WTC11 (cell line): ENCODE data around the gene PEX10. TPM values are rescaled to one million over a fixed set of nuclear protein-coding genes. Genes with fewer than 3 reads are reported as not detected.

Experiments used
- ATAC-seq: fragments of 200-7000 bp; cut with Tn5 transposase; 2 replicates; pipeline ENCODE4 v1.10.0; 2021; ENCODE audit warnings: mild to moderate bottlenecking, moderate library complexity
- CTCF ChIA-PET: fragments of 300-600 bp; sonication (Branson Sonifier 250); formaldehyde crosslinking; loops from one replicate; lab custom pipeline; 2021; ENCODE audit warnings: antibody characterized with exemption; lab: Charles Lee
- POLR2A ChIA-PET: fragments of 350-600 bp; sonication (Branson Sonifier 250); formaldehyde crosslinking; loops from one replicate; lab custom pipeline; 2021; ENCODE audit warnings: antibody characterized with exemption; lab: Charles Lee
- DNase-seq: peaks from one replicate; pipeline ENCODE4 v3.0.0; 2021; ENCODE audit warnings: low spot score
- H3K27ac Mint-ChIP-seq: 2 replicates; pipeline ENCODE4 v1.8.0; 2021; ENCODE audit warnings: mixed read lengths
- H3K27me3 Mint-ChIP-seq: 2 replicates; pipeline ENCODE4 v1.8.0; 2021; ENCODE audit warnings: low read depth, mild to moderate bottlenecking, moderate library complexity, mixed read lengths
- H3K36me3 Mint-ChIP-seq: 2 replicates; pipeline ENCODE4 v1.8.0; 2021; ENCODE audit warnings: mixed read lengths
- H3K4me1 Mint-ChIP-seq: 2 replicates; pipeline ENCODE4 v1.8.0; 2022; ENCODE audit warnings: mixed read lengths
- H3K4me3 Mint-ChIP-seq: 2 replicates; pipeline ENCODE4 v1.8.0; 2021; ENCODE audit warnings: mild to moderate bottlenecking, moderate library complexity, mixed read lengths
- H3K9me3 Mint-ChIP-seq: 2 replicates; pipeline ENCODE4 v1.8.0; 2021; ENCODE audit warnings: mixed read lengths
- CBFB ChIP-seq: sonication (generic); formaldehyde crosslinking; IDR thresholded peaks from 2 replicates; pipeline ENCODE4 v1.8.1; 2022; ENCODE audit warnings: mild to moderate bottlenecking, low read depth, missing genetic modification reagents
- CDX4 ChIP-seq: fragments of 250-450 bp; sonication (Bioruptor Pico); IDR thresholded peaks from 2 replicates; pipeline ENCODE4 v1.9.0; 2021; ENCODE audit warnings: moderate library complexity, mild to moderate bottlenecking, inconsistent platforms, borderline replicate concordance
- EMX1 ChIP-seq: fragments of 250-450 bp; sonication (Bioruptor Pico); IDR thresholded peaks from 2 replicates; pipeline ENCODE4 v1.8.0; 2021; ENCODE audit warnings: mild to moderate bottlenecking
- ERG ChIP-seq: fragments of 250-450 bp; sonication (Bioruptor Pico); IDR thresholded peaks from 2 replicates; pipeline ENCODE4 v1.8.0; 2021; ENCODE audit warnings: mild to moderate bottlenecking
- FOXP1 ChIP-seq: sonication (generic); formaldehyde crosslinking; IDR thresholded peaks from 2 replicates; pipeline ENCODE4 v1.8.0; 2022; ENCODE audit warnings: missing genetic modification reagents, mild to moderate bottlenecking, moderate library complexity, borderline replicate concordance
- GRHL2 ChIP-seq: fragments of 250-450 bp; sonication (Bioruptor Pico); IDR thresholded peaks from 2 replicates; pipeline ENCODE4 v1.8.0; 2022; ENCODE audit warnings: mild to moderate bottlenecking, moderate library complexity; ENCODE audit not compliant: insufficient replicate concordance, severe bottlenecking
- GTF2I ChIP-seq: fragments of 250-450 bp; sonication (Bioruptor Pico); conservative IDR thresholded peaks from 2 replicates; pipeline ENCODE4 v1.4.0; 2021; ENCODE audit warnings: mild to moderate bottlenecking
- JUN ChIP-seq: sonication (generic); formaldehyde crosslinking; IDR thresholded peaks from 2 replicates; pipeline ENCODE4 v1.8.0; 2023; ENCODE audit warnings: mild to moderate bottlenecking, missing genetic modification reagents
- MXD4 ChIP-seq: fragments of 250-450 bp; sonication (Bioruptor Pico); IDR thresholded peaks from 2 replicates; pipeline ENCODE4 v1.8.0; 2021; ENCODE audit warnings: mild to moderate bottlenecking, moderate library complexity, borderline replicate concordance
- NFYB ChIP-seq: sonication (generic); formaldehyde crosslinking; conservative IDR thresholded peaks from 2 replicates; pipeline ENCODE4 v1.8.0; 2022; ENCODE audit warnings: low read depth, missing genetic modification reagents
- RORB ChIP-seq: fragments of 250-450 bp; sonication (Bioruptor Pico); IDR thresholded peaks from 2 replicates; pipeline ENCODE4 v1.9.0; 2021; ENCODE audit warnings: mild to moderate bottlenecking
- SP1 ChIP-seq: sonication (generic); formaldehyde crosslinking; conservative IDR thresholded peaks from 2 replicates; pipeline ENCODE4 v1.8.1; 2022; ENCODE audit warnings: missing genetic modification reagents
- ZNF232 ChIP-seq: sonication (generic); formaldehyde crosslinking; IDR thresholded peaks from 2 replicates; pipeline ENCODE4 v1.8.0; 2022; ENCODE audit warnings: mild to moderate bottlenecking, missing genetic modification reagents
- ZNF423 ChIP-seq: fragments of 250-450 bp; sonication (Bioruptor Pico); IDR thresholded peaks from 2 replicates; pipeline ENCODE4 v2.1.2; 2022; ENCODE audit warnings: mild to moderate bottlenecking, moderate library complexity
- ZNF425 ChIP-seq: fragments of 250-450 bp; sonication (Bioruptor Pico); conservative IDR thresholded peaks from 2 replicates; pipeline ENCODE4 v1.9.0; 2021; ENCODE audit warnings: mild to moderate bottlenecking
- total RNA-seq: library from RNA; stranded (reverse); gene quantifications from 3 replicates; pipeline ENCODE4 v1.2.3, GENCODE V29; 2021
- TF ChIP-seq, protein P1 (sequence below): sonication (generic); formaldehyde crosslinking; conservative IDR thresholded peaks from 2 replicates; pipeline ENCODE4 v1.8.1; 2023; ENCODE audit warnings: mild to moderate bottlenecking, low read depth, missing genetic modification reagents, moderate library complexity
- TF ChIP-seq, protein P2 (sequence below): fragments of 250-450 bp; sonication (Bioruptor Pico); IDR thresholded peaks from 2 replicates; pipeline ENCODE4 v1.9.0; 2021; ENCODE audit warnings: mild to moderate bottlenecking
- TF ChIP-seq, protein P3 (sequence below): fragments of 250-450 bp; sonication (Bioruptor Pico); IDR thresholded peaks from 2 replicates; pipeline ENCODE4 v1.9.0; 2021; ENCODE audit warnings: mild to moderate bottlenecking

PEX10 gene
- total RNA-seq, 1 experiment from 2014 or later = 29.3 TPM

- TF ChIP-seq, protein P1, sequence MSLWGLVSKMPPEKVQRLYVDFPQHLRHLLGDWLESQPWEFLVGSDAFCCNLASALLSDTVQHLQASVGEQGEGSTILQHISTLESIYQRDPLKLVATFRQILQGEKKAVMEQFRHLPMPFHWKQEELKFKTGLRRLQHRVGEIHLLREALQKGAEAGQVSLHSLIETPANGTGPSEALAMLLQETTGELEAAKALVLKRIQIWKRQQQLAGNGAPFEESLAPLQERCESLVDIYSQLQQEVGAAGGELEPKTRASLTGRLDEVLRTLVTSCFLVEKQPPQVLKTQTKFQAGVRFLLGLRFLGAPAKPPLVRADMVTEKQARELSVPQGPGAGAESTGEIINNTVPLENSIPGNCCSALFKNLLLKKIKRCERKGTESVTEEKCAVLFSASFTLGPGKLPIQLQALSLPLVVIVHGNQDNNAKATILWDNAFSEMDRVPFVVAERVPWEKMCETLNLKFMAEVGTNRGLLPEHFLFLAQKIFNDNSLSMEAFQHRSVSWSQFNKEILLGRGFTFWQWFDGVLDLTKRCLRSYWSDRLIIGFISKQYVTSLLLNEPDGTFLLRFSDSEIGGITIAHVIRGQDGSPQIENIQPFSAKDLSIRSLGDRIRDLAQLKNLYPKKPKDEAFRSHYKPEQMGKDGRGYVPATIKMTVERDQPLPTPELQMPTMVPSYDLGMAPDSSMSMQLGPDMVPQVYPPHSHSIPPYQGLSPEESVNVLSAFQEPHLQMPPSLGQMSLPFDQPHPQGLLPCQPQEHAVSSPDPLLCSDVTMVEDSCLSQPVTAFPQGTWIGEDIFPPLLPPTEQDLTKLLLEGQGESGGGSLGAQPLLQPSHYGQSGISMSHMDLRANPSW (CRISPR knock-in tag) = no peak
- no peak for TF ChIP-seq EMX1 (CRISPR knock-in tag)
- TF ChIP-seq GRHL2 (CRISPR knock-in tag) = no peak
- no peak for TF ChIP-seq NFYB (CRISPR knock-in tag)
- no peak for TF ChIP-seq ZNF423 (CRISPR knock-in tag)
- TF ChIP-seq RORB (CRISPR knock-in tag) = no peak
- no peak for TF ChIP-seq CDX4 (CRISPR knock-in tag)
- no peak for TF ChIP-seq JUN (CRISPR knock-in tag)
- no peak for TF ChIP-seq FOXP1 (CRISPR knock-in tag)
- no peak for TF ChIP-seq CBFB (CRISPR knock-in tag)
- TF ChIP-seq ZNF425 (CRISPR knock-in tag) = no peak
- TF ChIP-seq SP1 (CRISPR knock-in tag) = no peak
- TF ChIP-seq MXD4 (CRISPR knock-in tag) = no peak
- no peak for TF ChIP-seq GTF2I
Measured at GRCh38 chr1:2408456-2408855, 3.9 kb downstream of the PEX10 start (continued).

- ATAC-seq (no peak), DNase-seq (no peak)
- H3K4me1 Mint-ChIP-seq = no peaks in the 10 kb centered on the region
- no peak overlapping the region for H3K4me3 Mint-ChIP-seq
- H3K36me3 Mint-ChIP-seq = peaks cover 21% of the 10 kb centered on the region; the same call in 1 of the 2 replicates
- POLR2A ChIA-PET = interaction anchor here (1.2 kb wide), 1 partner anchor 60 kb away, joined by 3 read pairs; no protein-coding TSS in a partner anchor
- H3K27ac Mint-ChIP-seq = no peak overlapping the region
- TF ChIP-seq ZNF232 (CRISPR knock-in tag) (no peak), ERG (CRISPR knock-in tag) (no peak)
- TF ChIP-seq, all 79 proteins: peak for 0
- Mint-ChIP-seq H3K27me3 (no peaks in the 10 kb centered on the region), H3K9me3 (no peaks in the 10 kb centered on the region)
- CTCF ChIA-PET = interaction anchor here (1.2 to 1.7 kb wide), 2 partner anchors 141 to 153 kb away, joined by 4 read pairs; no protein-coding TSS in a partner anchor
Measured at GRCh38 chr1:2407991-2408275, 4.4 kb downstream of the PEX10 start.

GRCh38 chr1:2407166-2407990 lies 5.0 kb downstream of the PEX10 start:
- DNase-seq (no peak), ATAC-seq (no peak)
- Mint-ChIP-seq H3K27ac (no peak overlapping the region), H3K4me3 (no peak overlapping the region), H3K36me3 (peaks cover 24% of the 10 kb centered on the region; the same call in 1 of the 2 replicates), H3K9me3 (no peaks in the 10 kb centered on the region), H3K4me1 (no peaks in the 10 kb centered on the region), H3K27me3 (no peaks in the 10 kb centered on the region)
- TF ChIP-seq, protein P2, sequence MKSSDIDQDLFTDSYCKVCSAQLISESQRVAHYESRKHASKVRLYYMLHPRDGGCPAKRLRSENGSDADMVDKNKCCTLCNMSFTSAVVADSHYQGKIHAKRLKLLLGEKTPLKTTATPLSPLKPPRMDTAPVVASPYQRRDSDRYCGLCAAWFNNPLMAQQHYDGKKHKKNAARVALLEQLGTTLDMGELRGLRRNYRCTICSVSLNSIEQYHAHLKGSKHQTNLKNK = no peak
- TF ChIP-seq, protein P3, sequence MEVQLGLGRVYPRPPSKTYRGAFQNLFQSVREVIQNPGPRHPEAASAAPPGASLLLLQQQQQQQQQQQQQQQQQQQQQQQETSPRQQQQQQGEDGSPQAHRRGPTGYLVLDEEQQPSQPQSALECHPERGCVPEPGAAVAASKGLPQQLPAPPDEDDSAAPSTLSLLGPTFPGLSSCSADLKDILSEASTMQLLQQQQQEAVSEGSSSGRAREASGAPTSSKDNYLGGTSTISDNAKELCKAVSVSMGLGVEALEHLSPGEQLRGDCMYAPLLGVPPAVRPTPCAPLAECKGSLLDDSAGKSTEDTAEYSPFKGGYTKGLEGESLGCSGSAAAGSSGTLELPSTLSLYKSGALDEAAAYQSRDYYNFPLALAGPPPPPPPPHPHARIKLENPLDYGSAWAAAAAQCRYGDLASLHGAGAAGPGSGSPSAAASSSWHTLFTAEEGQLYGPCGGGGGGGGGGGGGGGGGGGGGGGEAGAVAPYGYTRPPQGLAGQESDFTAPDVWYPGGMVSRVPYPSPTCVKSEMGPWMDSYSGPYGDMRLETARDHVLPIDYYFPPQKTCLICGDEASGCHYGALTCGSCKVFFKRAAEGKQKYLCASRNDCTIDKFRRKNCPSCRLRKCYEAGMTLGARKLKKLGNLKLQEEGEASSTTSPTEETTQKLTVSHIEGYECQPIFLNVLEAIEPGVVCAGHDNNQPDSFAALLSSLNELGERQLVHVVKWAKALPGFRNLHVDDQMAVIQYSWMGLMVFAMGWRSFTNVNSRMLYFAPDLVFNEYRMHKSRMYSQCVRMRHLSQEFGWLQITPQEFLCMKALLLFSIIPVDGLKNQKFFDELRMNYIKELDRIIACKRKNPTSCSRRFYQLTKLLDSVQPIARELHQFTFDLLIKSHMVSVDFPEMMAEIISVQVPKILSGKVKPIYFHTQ (CRISPR knock-in tag) = no peak
- POLR2A ChIA-PET = interaction anchor here (0.7 to 1.2 kb wide), 2 partner anchors 60 to 718 kb away, joined by 3 read pairs; no protein-coding TSS in a partner anchor
- CTCF ChIA-PET = interaction anchor here (0.7 to 1.7 kb wide), 12 partner anchors 16 to 363 kb away, joined by 3 to 7 read pairs (median 3); partner anchors contain the start of genes FAAP20, MORN1, PANK4 and RER1
